K562 (cell line): ENCODE measurements around the gene FGF21. TPM values are rescaled to one million over a fixed set of nuclear protein-coding genes. Genes with fewer than 3 reads are reported as not detected.

ENCODE experiments used
- CREM ChIP-seq: IDR thresholded peaks from 2 replicates; pipeline ENCODE4 v1.6.1; 2014; ENCODE audit warnings: antibody characterized with exemption, low read depth
- CSDE1 ChIP-seq, 2 experiments: fragments of 450-650 bp; IDR thresholded peaks; 2 replicates each; pipeline ENCODE4 v1.6.1; 2016; ENCODE audit warnings: mild to moderate bottlenecking in 1 of 2
- EWSR1 ChIP-seq: fragments of 450-650 bp; IDR thresholded peaks from 2 replicates; pipeline ENCODE4 v1.6.1; 2018; ENCODE audit warnings: borderline replicate concordance, mild to moderate bottlenecking, low read depth, moderate library complexity; ENCODE audit not compliant: partially characterized antibody
- IFI16 ChIP-seq: fragments of 250-450 bp; sonication (Bioruptor Pico); IDR thresholded peaks from 2 replicates; pipeline ENCODE4 v2.1.2; 2022; ENCODE audit warnings: mild to moderate bottlenecking, inconsistent platforms
- MYNN ChIP-seq, 2 experiments: sonication (generic); formaldehyde crosslinking in 1 of 2; IDR thresholded peaks; 2 replicates each; pipeline versions ENCODE4 v1.5.0 to v1.6.1; 2016 to 2020; ENCODE audit warnings: antibody characterized with exemption in 1 of 2, missing genetic modification reagents in 1 of 2
- POLR2H ChIP-seq: IDR thresholded peaks from 2 replicates; pipeline ENCODE4 v1.6.1; 2016; ENCODE audit warnings: missing genetic modification characterization, low read depth, mild to moderate bottlenecking, control low read depth, missing compliant biosample characterization, moderate library complexity
- RFX5 ChIP-seq: IDR thresholded peaks from 2 replicates; pipeline ENCODE4 v1.6.1; 2011; ENCODE audit warnings: low read depth, mild to moderate bottlenecking, improper control_type of control experiment, low read length
- STAT5A ChIP-seq: IDR thresholded peaks from 2 replicates; pipeline ENCODE4 v1.6.1; 2012; ENCODE audit warnings: low read length, inconsistent platforms, borderline replicate concordance
- ZFP36 ChIP-seq: fragments of 150-350 bp; IDR thresholded peaks from 2 replicates; pipeline ENCODE4 v1.6.1; 2018; ENCODE audit warnings: low read length, low read depth; ENCODE audit not compliant: partially characterized antibody
- ZFX ChIP-seq: sonication (generic); formaldehyde crosslinking; IDR thresholded peaks from 2 replicates; pipeline ENCODE4 v1.8.0; 2022; ENCODE audit warnings: mild to moderate bottlenecking, missing genetic modification reagents, moderate library complexity
- polyA plus RNA-seq, 8 experiments: library from polyadenylated mRNA; depleted of rRNA in 4 of 8; stranded (reverse) in 5 of 8; unstranded in 3 of 8; fragments of >200 nt; fragmentation: Nextera tagmentation in 2 of 8; fragmentation: Illumina TruSeq in 1 of 8; extraction: Ambion mirVana in 2 of 8; extraction: Trizol in 1 of 8; gene quantifications; 2 replicates each; pipeline versions ENCODE4 v1.2.1 to v1.2.3, GENCODE V29; 2011 to 2014; ENCODE audit warnings: inconsistent platforms in 1 of 8, missing spikeins in 1 of 8
- total RNA-seq, 7 experiments: library from RNA; depleted of rRNA in 6 of 7; stranded (reverse); fragments of >200 nt in 6 of 7; fragmentation: Illumina TruSeq in 2 of 7; extraction: Trizol in 2 of 7; gene quantifications; 2 replicates each; pipeline versions ENCODE4 v1.2.1 to v1.2.3, GENCODE V29; 2011 to 2021; ENCODE audit warnings: low replicate concordance in 1 of 7
- TF ChIP-seq, protein P1 (sequence below): fragments of 450-650 bp; formaldehyde crosslinking; IDR thresholded peaks from 2 replicates; pipeline ENCODE4 v1.4.0; 2020; ENCODE audit warnings: mild to moderate bottlenecking, moderate library complexity
- TF ChIP-seq, protein P2 (sequence below): fragments of 450-650 bp; formaldehyde crosslinking; IDR thresholded peaks from 2 replicates; pipeline ENCODE4 v1.4.0; 2020; ENCODE audit warnings: mild to moderate bottlenecking, moderate library complexity
- TF ChIP-seq, protein P3 (sequence below): fragments of 450-650 bp; IDR thresholded peaks from 2 replicates; pipeline ENCODE4 v1.6.1; 2016; ENCODE audit warnings: antibody characterized with exemption
- TF ChIP-seq, protein P4 (sequence below): fragments of 250-450 bp; sonication (Bioruptor Pico); IDR thresholded peaks from 2 replicates; pipeline ENCODE4 v1.5.0; 2021; ENCODE audit warnings: mild to moderate bottlenecking, borderline replicate concordance
- TF ChIP-seq, protein P5 (sequence below): fragments of 250-450 bp; sonication (Bioruptor Pico); IDR thresholded peaks from 2 replicates; pipeline ENCODE4 v1.5.0; 2022; ENCODE audit warnings: mild to moderate bottlenecking

Gene FGF21
- total and polyA plus RNA-seq, 9 of the 15 experiments (the other 6 are each of a cell fraction or from before 2014, with no cell fraction given): 0.04 to 0.77 (median 0.09) TPM; not detected in 6

DNA sequence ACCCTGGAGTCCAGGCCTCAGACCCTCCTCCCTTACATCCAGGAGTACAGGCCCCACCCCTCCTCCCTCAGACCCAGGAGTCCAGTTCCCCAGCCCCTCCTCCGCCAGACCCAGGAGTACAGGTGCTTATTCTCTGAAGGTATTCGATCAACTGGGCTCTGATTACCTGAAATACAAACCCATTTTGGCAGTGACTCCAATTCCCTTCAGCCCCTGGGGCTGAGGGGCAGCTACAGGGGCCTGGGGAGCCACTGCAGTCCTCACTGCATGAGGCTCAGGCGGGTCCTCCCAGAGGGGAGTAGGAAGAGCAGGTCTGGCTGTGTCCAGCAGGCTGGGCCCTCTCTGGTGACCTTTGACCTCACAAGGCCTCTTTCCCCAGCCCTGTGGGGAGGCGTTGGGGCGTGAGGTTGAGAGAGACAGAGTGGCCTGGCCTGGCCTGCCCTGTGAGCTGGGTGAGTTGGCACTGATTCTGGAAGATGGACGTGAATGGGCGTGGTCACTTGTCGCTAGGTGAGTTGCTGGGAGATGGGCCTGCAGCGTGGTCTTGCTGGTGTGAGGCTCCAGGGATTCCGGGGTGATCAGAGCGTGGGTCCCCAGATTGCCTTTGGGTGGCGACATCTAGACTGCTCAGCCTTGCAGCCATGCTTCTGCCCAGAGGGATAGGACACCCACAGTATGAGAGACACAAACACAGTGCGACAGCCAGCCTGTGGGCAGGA lies 52.4 kb downstream of the FGF21 start (continued):
- TF ChIP-seq, protein P1, sequence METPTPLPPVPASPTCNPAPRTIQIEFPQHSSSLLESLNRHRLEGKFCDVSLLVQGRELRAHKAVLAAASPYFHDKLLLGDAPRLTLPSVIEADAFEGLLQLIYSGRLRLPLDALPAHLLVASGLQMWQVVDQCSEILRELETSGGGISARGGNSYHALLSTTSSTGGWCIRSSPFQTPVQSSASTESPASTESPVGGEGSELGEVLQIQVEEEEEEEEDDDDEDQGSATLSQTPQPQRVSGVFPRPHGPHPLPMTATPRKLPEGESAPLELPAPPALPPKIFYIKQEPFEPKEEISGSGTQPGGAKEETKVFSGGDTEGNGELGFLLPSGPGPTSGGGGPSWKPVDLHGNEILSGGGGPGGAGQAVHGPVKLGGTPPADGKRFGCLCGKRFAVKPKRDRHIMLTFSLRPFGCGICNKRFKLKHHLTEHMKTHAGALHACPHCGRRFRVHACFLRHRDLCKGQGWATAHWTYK (CRISPR knock-in tag): no peak
- TF ChIP-seq RFX5 (peak; percentile 79), ZFP36 (no peak), EWSR1 (no peak), IFI16 (CRISPR knock-in tag) (no peak), CREM (no peak), CSDE1 (IDR thresholded peaks at IDR 0.05) (no peak), STAT5A (no peak), ZFX (0 out of 2 replicates have a peak, but pooled peaks have one; percentile 36), POLR2H (tag) (no peak), MYNN (IDR thresholded peaks at IDR 0.05) (peak; percentile 95), MYNN (CRISPR knock-in tag; IDR thresholded peaks at IDR 0.05) (no peak)
- TF ChIP-seq, protein P2, sequence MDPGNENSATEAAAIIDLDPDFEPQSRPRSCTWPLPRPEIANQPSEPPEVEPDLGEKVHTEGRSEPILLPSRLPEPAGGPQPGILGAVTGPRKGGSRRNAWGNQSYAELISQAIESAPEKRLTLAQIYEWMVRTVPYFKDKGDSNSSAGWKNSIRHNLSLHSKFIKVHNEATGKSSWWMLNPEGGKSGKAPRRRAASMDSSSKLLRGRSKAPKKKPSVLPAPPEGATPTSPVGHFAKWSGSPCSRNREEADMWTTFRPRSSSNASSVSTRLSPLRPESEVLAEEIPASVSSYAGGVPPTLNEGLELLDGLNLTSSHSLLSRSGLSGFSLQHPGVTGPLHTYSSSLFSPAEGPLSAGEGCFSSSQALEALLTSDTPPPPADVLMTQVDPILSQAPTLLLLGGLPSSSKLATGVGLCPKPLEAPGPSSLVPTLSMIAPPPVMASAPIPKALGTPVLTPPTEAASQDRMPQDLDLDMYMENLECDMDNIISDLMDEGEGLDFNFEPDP: no peak
- TF ChIP-seq, protein P3, sequence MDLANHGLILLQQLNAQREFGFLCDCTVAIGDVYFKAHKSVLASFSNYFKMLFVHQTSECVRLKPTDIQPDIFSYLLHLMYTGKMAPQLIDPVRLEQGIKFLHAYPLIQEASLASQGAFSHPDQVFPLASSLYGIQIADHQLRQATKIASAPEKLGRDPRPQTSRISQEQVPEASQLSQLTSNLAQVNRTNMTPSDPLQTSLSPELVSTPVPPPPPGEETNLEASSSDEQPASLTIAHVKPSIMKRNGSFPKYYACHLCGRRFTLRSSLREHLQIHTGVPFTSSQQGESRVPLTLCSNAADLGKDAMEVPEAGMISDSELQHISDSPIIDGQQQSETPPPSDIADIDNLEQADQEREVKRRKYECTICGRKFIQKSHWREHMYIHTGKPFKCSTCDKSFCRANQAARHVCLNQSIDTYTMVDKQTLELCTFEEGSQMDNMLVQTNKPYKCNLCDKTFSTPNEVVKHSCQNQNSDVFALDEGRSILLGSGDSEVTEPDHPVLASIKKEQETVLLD: no peak
- TF ChIP-seq, protein P4, sequence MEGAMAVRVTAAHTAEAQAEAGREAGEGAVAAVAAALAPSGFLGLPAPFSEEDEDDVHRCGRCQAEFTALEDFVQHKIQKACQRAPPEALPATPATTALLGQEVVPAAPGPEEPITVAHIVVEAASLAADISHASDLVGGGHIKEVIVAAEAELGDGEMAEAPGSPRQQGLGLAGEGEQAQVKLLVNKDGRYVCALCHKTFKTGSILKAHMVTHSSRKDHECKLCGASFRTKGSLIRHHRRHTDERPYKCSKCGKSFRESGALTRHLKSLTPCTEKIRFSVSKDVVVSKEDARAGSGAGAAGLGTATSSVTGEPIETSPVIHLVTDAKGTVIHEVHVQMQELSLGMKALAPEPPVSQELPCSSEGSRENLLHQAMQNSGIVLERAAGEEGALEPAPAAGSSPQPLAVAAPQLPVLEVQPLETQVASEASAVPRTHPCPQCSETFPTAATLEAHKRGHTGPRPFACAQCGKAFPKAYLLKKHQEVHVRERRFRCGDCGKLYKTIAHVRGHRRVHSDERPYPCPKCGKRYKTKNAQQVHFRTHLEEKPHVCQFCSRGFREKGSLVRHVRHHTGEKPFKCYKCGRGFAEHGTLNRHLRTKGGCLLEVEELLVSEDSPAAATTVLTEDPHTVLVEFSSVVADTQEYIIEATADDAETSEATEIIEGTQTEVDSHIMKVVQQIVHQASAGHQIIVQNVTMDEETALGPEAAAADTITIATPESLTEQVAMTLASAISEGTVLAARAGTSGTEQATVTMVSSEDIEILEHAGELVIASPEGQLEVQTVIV (CRISPR knock-in tag): no peak
- TF ChIP-seq, protein P5, sequence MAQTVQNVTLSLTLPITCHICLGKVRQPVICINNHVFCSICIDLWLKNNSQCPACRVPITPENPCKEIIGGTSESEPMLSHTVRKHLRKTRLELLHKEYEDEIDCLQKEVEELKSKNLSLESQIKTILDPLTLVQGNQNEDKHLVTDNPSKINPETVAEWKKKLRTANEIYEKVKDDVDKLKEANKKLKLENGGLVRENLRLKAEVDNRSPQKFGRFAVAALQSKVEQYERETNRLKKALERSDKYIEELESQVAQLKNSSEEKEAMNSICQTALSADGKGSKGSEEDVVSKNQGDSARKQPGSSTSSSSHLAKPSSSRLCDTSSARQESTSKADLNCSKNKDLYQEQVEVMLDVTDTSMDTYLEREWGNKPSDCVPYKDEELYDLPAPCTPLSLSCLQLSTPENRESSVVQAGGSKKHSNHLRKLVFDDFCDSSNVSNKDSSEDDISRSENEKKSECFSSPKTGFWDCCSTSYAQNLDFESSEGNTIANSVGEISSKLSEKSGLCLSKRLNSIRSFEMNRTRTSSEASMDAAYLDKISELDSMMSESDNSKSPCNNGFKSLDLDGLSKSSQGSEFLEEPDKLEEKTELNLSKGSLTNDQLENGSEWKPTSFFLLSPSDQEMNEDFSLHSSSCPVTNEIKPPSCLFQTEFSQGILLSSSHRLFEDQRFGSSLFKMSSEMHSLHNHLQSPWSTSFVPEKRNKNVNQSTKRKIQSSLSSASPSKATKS (CRISPR knock-in tag): no peak
